ENCODE measurements around the gene P2RY6.
"Not testable (repeated sequence)": the region's sequence is repeated elsewhere in the genome, so short reads cannot be mapped to it uniquely, and the experiment has no call there.

Gene P2RY6

DNA sequence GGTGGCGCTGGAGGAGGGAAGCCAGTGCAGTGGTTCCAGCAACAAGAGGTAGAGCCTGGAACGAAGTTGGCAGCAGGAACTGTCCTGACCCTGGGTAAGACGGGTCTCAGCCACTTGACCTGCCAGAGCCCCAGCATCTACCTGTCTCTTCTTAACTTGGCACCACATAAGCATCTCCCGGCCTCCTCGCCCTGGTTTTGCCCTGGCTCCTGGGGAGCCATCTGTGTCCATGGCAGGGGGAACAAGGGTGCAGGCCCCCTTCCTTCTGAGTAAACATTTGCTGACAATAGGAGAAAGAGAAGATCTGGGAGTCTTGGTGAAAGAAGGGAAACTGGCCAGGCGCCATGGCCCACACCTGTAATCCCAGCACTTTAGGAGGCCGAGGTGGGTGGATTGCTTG is 41.2 kb upstream of the P2RY6 start:
- H3K36me3 ChIP-seq (ENCODE audit: control insufficient read depth, insufficient read depth, low read length), result no peaks in the 10 kb centered on the region
- H3K9ac ChIP-seq (ENCODE audit: low read depth, low read length), result no peak overlapping the region
- no peak overlapping the region for H3K4me3 ChIP-seq (ENCODE audit: low read depth, low read length)
- no peaks in the 10 kb centered on the region for H3K9me3 ChIP-seq (ENCODE audit: control insufficient read depth, insufficient read depth, low read length)
- H3K4me1 ChIP-seq (ENCODE audit: control insufficient read depth, insufficient read depth, low read length), result peaks cover 11% of the 10 kb centered on the region
- H3K27me3 ChIP-seq (ENCODE audit: control insufficient read depth, insufficient read depth, low read length), result no peaks in the 10 kb centered on the region
- H3K27ac ChIP-seq (ENCODE audit: low read depth, low read length), result no peak overlapping the region

- not testable (repeated sequence) for H3K4me1 ChIP-seq (ENCODE audit: control insufficient read depth, insufficient read depth, low read length); H3K9ac ChIP-seq (ENCODE audit: low read depth, low read length); H3K27ac ChIP-seq (ENCODE audit: low read depth, low read length); H3K36me3 ChIP-seq (ENCODE audit: control insufficient read depth, insufficient read depth, low read length); H3K27me3 ChIP-seq (ENCODE audit: control insufficient read depth, insufficient read depth, low read length); H3K9me3 ChIP-seq (ENCODE audit: control insufficient read depth, insufficient read depth, low read length); H3K4me3 ChIP-seq (ENCODE audit: low read depth, low read length)
These were observed 39.7 kb upstream of the P2RY6 start for GRCh38 chr11:73232487-73232886.

DNA sequence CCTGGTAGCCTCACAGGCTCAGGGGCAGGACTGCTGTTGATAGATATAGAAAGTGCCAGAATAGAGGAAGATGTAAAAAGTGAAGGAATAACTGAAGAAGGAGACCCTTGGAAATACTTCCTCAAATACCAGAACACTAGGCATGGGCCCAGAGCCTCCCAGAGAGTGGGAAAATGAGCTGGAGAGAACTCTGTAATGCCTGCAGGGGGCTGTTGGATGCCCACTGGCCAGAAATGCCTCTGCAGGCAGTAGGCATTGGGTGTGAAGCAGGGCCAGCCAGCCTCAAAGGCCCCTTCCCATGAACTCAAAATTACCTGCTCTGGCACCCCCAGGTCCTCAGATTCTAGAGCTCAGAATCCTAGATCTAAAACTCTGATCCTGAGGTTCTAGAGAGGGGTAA is 38.9 kb upstream of the P2RY6 start:
- H3K27ac ChIP-seq (ENCODE audit: low read depth, low read length), result no peak overlapping the region
- no peaks in the 10 kb centered on the region for H3K27me3 ChIP-seq (ENCODE audit: control insufficient read depth, insufficient read depth, low read length)
- no peak overlapping the region for H3K4me3 ChIP-seq (ENCODE audit: low read depth, low read length)
- H3K9ac ChIP-seq (ENCODE audit: low read depth, low read length), result no peak overlapping the region
- peaks cover 6% of the 10 kb centered on the region for H3K4me1 ChIP-seq (ENCODE audit: control insufficient read depth, insufficient read depth, low read length)
- H3K9me3 ChIP-seq (ENCODE audit: control insufficient read depth, insufficient read depth, low read length), result no peaks in the 10 kb centered on the region
- H3K36me3 ChIP-seq (ENCODE audit: control insufficient read depth, insufficient read depth, low read length), result no peaks in the 10 kb centered on the region

GRCh38 chr11:73233692-73234470 is 38.3 kb upstream of the P2RY6 start:
- no peak overlapping the region for H3K9ac ChIP-seq (ENCODE audit: low read depth, low read length)
- H3K27ac ChIP-seq (ENCODE audit: low read depth, low read length), result no peak overlapping the region

GRCh38 chr11:73234471-73235181 is 37.5 kb upstream of the P2RY6 start:
- H3K27me3 ChIP-seq (ENCODE audit: control insufficient read depth, insufficient read depth, low read length), result no peaks in the 10 kb centered on the region
- no peaks in the 10 kb centered on the region for H3K9me3 ChIP-seq (ENCODE audit: control insufficient read depth, insufficient read depth, low read length)
- H3K36me3 ChIP-seq (ENCODE audit: control insufficient read depth, insufficient read depth, low read length), result no peaks in the 10 kb centered on the region
- no peak overlapping the region for H3K27ac ChIP-seq (ENCODE audit: low read depth, low read length)
- H3K4me3 ChIP-seq (ENCODE audit: low read depth, low read length), result no peak overlapping the region
- H3K4me1 ChIP-seq (ENCODE audit: control insufficient read depth, insufficient read depth, low read length), result no peaks in the 10 kb centered on the region
- no peak overlapping the region for H3K9ac ChIP-seq (ENCODE audit: low read depth, low read length)

More at GRCh38 chr11:73233692-73234470, 38.3 kb upstream of the P2RY6 start:
- Histone ChIP-seq H3K36me3 (ENCODE audit: control insufficient read depth, insufficient read depth, low read length) (no peaks in the 10 kb centered on the region), H3K27me3 (ENCODE audit: control insufficient read depth, insufficient read depth, low read length) (no peaks in the 10 kb centered on the region), H3K9me3 (ENCODE audit: control insufficient read depth, insufficient read depth, low read length) (no peaks in the 10 kb centered on the region), H3K4me3 (ENCODE audit: low read depth, low read length) (no peak overlapping the region), H3K4me1 (ENCODE audit: control insufficient read depth, insufficient read depth, low read length) (no peaks in the 10 kb centered on the region)

GRCh38 chr11:73235236-73235786 is 36.8 kb upstream of the P2RY6 start:
- no peak overlapping the region for H3K4me3 ChIP-seq (ENCODE audit: low read depth, low read length)
- no peak overlapping the region for H3K9ac ChIP-seq (ENCODE audit: low read depth, low read length)
- no peaks in the 10 kb centered on the region for H3K4me1 ChIP-seq (ENCODE audit: control insufficient read depth, insufficient read depth, low read length)
- no peak overlapping the region for H3K27ac ChIP-seq (ENCODE audit: low read depth, low read length)
- no peaks in the 10 kb centered on the region for H3K27me3 ChIP-seq (ENCODE audit: control insufficient read depth, insufficient read depth, low read length)
- H3K36me3 ChIP-seq (ENCODE audit: control insufficient read depth, insufficient read depth, low read length), result no peaks in the 10 kb centered on the region
- no peaks in the 10 kb centered on the region for H3K9me3 ChIP-seq (ENCODE audit: control insufficient read depth, insufficient read depth, low read length)

DNA sequence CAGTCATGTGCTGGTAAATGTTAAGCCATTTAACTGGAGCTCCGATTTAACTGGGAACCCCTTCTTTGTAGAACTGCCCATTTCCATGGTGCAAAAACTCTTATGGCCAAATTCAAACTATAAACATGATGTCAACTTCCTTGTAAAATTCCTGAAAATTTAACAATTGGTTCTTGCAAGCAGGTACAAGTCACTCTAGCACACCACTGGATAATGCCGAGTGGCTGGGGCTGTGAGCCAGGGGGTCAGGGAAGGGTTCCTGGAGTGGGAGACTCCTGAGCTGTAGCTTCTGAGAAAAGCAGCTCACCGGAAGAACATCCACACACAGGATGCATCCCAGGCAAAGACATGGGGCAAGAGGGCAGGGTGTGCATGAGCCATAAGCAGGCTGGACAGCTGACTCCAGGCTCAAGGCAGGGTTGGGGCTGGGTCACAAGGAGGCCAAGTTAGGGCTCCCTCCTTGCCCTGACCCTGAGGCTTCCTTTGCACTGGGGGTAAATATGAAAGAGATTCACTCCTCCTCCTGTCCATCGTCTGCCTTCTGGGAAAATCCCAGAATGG is 35.9 kb upstream of the P2RY6 start:
- H3K27ac ChIP-seq (ENCODE audit: low read depth, low read length), result no peak overlapping the region
- H3K36me3 ChIP-seq (ENCODE audit: control insufficient read depth, insufficient read depth, low read length), result no peaks in the 10 kb centered on the region
- H3K27me3 ChIP-seq (ENCODE audit: control insufficient read depth, insufficient read depth, low read length), result no peaks in the 10 kb centered on the region
- no peaks in the 10 kb centered on the region for H3K4me1 ChIP-seq (ENCODE audit: control insufficient read depth, insufficient read depth, low read length)
- no peaks in the 10 kb centered on the region for H3K9me3 ChIP-seq (ENCODE audit: control insufficient read depth, insufficient read depth, low read length)
- no peak overlapping the region for H3K9ac ChIP-seq (ENCODE audit: low read depth, low read length)
- no peak overlapping the region for H3K4me3 ChIP-seq (ENCODE audit: low read depth, low read length)

GRCh38 chr11:73236854-73237253 is 35.3 kb upstream of the P2RY6 start:
- H3K4me1 ChIP-seq (ENCODE audit: control insufficient read depth, insufficient read depth, low read length), result no peaks in the 10 kb centered on the region
- H3K27me3 ChIP-seq (ENCODE audit: control insufficient read depth, insufficient read depth, low read length), result no peaks in the 10 kb centered on the region
- H3K9ac ChIP-seq (ENCODE audit: low read depth, low read length), result no peak overlapping the region
- no peak overlapping the region for H3K4me3 ChIP-seq (ENCODE audit: low read depth, low read length)
- no peaks in the 10 kb centered on the region for H3K36me3 ChIP-seq (ENCODE audit: control insufficient read depth, insufficient read depth, low read length)
- H3K27ac ChIP-seq (ENCODE audit: low read depth, low read length), result no peak overlapping the region
- H3K9me3 ChIP-seq (ENCODE audit: control insufficient read depth, insufficient read depth, low read length), result no peaks in the 10 kb centered on the region

GRCh38 chr11:73237471-73238290 is 34.5 kb upstream of the P2RY6 start:
- no peak overlapping the region for H3K9ac ChIP-seq (ENCODE audit: low read depth, low read length)
- H3K36me3 ChIP-seq (ENCODE audit: control insufficient read depth, insufficient read depth, low read length), result no peaks in the 10 kb centered on the region
- no peak overlapping the region for H3K27ac ChIP-seq (ENCODE audit: low read depth, low read length)
- H3K4me1 ChIP-seq (ENCODE audit: control insufficient read depth, insufficient read depth, low read length), result peaks cover under 1% of the 10 kb centered on the region; the same call in 1 of the 2 replicates
- no peaks in the 10 kb centered on the region for H3K9me3 ChIP-seq (ENCODE audit: control insufficient read depth, insufficient read depth, low read length)
- H3K27me3 ChIP-seq (ENCODE audit: control insufficient read depth, insufficient read depth, low read length), result no peaks in the 10 kb centered on the region
- H3K4me3 ChIP-seq (ENCODE audit: low read depth, low read length), result no peak overlapping the region

DNA sequence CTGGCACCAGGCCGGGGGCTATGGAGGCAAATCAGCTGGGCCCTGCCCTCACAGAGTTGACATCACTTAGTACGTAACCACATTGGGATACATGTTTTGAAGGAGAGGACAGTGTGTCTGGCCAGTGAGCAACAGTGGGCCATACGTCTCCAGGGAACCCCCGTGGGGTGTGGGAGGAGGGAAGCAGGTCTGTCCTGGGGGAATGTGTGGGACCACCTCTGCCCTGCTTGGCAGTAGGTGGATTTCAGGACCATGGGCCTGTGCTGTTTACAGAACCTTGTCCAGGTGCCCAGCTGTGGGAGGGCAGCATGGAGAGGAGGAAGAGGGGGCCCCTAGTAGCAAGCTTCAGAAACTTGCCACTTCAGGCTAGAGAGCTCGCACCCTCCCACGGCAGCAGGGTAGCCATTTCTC is 33.0 kb upstream of the P2RY6 start:
- Histone ChIP-seq H3K27me3 (ENCODE audit: control insufficient read depth, insufficient read depth, low read length) (no peaks in the 10 kb centered on the region), H3K9ac (ENCODE audit: low read depth, low read length) (no peak overlapping the region), H3K4me1 (ENCODE audit: control insufficient read depth, insufficient read depth, low read length) (peaks cover 3% of the 10 kb centered on the region; the same call in 1 of the 2 replicates), H3K27ac (ENCODE audit: low read depth, low read length) (no peak overlapping the region), H3K9me3 (ENCODE audit: control insufficient read depth, insufficient read depth, low read length) (no peaks in the 10 kb centered on the region), H3K36me3 (ENCODE audit: control insufficient read depth, insufficient read depth, low read length) (no peaks in the 10 kb centered on the region), H3K4me3 (ENCODE audit: low read depth, low read length) (no peak overlapping the region)

Measured in HUES48 (cell line).